HFF-Myc (cell line): ENCODE measurements around the gene SLC18A2.

Experiments
- DNase-seq: peaks from one replicate; pipeline ENCODE4 v3.0.0-alpha.2; 2011; ENCODE audit warnings: low read depth; ENCODE audit errors: extremely low read depth
- H3K4me3 ChIP-seq: replicated peaks from 2 replicates; pipeline ENCODE4 v1.5.1; 2011; ENCODE audit warnings: low read depth, mild to moderate bottlenecking, control low read depth, low read length
- TF ChIP-seq, protein P1 (sequence below): IDR thresholded peaks from 2 replicates; pipeline ENCODE4 v1.5.1; 2012; ENCODE audit warnings: mild to moderate bottlenecking, low read depth, low read length, control low read depth; ENCODE audit errors: missing control alignments

Gene SLC18A2

GRCh38 chr10:117246997-117247671 lies 6.2 kb downstream of the SLC18A2 start:
- DNase-seq = peak; percentile 88
- TF ChIP-seq, protein P1, sequence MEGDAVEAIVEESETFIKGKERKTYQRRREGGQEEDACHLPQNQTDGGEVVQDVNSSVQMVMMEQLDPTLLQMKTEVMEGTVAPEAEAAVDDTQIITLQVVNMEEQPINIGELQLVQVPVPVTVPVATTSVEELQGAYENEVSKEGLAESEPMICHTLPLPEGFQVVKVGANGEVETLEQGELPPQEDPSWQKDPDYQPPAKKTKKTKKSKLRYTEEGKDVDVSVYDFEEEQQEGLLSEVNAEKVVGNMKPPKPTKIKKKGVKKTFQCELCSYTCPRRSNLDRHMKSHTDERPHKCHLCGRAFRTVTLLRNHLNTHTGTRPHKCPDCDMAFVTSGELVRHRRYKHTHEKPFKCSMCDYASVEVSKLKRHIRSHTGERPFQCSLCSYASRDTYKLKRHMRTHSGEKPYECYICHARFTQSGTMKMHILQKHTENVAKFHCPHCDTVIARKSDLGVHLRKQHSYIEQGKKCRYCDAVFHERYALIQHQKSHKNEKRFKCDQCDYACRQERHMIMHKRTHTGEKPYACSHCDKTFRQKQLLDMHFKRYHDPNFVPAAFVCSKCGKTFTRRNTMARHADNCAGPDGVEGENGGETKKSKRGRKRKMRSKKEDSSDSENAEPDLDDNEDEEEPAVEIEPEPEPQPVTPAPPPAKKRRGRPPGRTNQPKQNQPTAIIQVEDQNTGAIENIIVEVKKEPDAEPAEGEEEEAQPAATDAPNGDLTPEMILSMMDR = no peak
- H3K4me3 ChIP-seq = no peak overlapping the region

DNA sequence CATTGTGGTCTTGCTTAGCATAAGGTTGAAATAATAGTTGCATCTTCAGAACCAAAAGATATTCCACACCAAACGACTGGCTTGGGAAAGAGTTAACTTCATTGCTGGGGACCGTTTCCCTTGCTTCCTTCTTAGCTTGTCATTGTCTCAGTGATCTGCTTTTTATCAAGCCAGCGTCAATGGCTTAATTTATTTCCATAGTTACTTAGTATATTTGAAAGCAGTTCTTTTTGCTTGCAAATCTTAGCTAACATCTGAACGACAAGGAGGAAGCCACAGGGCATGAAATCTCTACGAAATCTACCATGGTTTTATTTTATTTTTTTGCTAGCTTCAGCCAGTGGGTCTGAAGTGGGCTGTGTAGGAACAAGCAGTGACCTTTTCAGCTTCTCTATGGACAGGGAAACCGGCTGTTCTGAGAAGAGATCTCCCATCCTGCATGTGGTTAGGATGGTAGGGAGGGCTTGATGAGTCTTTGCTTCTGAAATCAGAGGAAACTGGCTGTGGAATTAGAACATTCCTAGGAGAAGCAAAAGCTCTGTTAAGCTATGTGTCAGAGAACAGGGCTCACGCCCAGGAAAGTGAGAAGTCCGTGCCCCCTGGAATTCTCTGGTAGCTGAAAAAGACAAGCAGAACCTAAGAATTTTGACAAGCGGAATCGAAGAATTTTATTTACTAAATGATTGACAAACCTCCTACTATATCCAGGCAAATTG lies 8.0 kb downstream of the SLC18A2 start:
- H3K4me3 ChIP-seq = no peak overlapping the region
- DNase-seq = no peak
- TF ChIP-seq, protein P1 = no peak

DNA sequence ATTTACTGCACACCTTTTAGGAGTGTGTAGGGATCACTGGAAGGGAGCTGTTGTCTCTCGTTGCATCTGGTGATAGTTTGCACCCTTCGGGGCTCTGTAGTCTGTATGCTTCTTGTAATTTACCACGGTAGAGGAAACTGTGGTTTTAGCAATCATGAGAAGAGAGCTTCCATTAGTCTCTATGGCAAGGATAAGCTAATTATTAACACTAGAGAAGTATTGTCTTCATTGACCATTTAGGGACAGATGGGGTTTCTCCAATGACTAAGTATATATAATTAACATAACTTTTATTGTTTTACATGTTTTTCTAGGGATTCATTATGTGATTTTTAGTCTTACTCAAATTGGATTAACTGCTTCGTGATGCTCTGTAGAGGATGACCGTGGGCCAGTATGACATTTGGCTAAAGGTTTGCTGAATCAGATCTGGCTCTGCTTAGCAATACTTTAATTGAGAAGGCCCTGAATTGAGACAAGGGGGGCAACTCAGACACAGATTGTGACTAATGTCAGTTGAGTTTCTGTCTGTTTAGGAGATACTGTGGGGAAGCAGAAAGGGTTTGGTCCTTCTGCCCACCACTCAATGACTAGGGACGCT lies 8.7 kb downstream of the SLC18A2 start:
- TF ChIP-seq, protein P1 = no peak
- no peak for DNase-seq
- no peak overlapping the region for H3K4me3 ChIP-seq

GRCh38 chr10:117250411-117250810 lies 9.5 kb downstream of the SLC18A2 start:
- DNase-seq = no peak
- H3K4me3 ChIP-seq = no peak overlapping the region
- TF ChIP-seq, protein P1 = no peak

DNA sequence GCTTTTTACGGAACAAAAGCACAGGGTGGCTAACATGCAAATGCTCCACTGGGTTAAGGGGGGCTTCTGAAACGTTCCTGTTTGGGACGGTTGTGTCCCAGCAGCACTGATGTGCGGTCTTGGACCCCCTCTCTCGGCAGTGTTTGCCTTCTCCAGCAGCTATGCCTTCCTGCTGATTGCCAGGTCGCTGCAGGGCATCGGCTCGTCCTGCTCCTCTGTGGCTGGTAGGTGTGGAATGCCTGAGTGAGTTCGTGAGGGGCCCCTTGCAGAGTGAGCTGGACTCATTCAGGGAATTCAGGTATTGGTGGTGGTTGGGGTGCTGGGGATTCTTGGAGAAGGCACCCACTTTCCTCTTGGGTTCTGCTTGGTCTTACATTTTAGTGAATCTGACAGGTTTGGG lies 13.0 kb downstream of the SLC18A2 start:
- TF ChIP-seq, protein P1 = no peak
- no peak overlapping the region for H3K4me3 ChIP-seq
- DNase-seq = no peak

GRCh38 chr10:117254338-117254737 lies 13.4 kb downstream of the SLC18A2 start:
- no peak for DNase-seq
- TF ChIP-seq, protein P1 = no peak

More at GRCh38 chr10:117254338-117254737, 13.4 kb downstream of the SLC18A2 start:
- H3K4me3 ChIP-seq = no peak overlapping the region
